Measurements from ENCODE around the gene RBKS. TPM values are rescaled to one million over a fixed set of nuclear protein-coding genes. Genes with fewer than 3 reads are reported as not detected.
"Not testable (repeated sequence)": the region's sequence is repeated elsewhere in the genome, so short reads cannot be mapped to it uniquely, and the experiment has no call there.

The RBKS gene
- total RNA-seq, 3 donors from 2014 or later: 5.9 to 10.6 (median 10.3) TPM

DNA sequence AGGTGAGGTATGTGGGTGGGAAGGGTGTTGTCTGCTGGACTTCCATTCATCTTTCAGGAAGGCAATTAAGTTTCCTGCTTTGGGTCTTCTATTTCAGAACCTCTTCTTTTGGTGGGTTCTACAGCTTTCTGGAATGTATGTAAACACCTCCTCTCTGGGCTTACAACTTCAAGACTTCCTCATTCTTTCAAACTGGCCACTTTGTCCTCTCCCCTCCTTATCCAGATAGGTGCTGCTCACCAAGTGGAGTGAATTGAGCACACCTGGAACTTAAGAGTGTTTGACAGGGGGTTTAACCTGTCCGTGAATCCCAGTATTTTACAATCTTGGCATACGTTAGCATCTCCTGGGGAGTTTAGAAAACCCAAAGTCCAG lies 123.9 kb downstream of the RBKS start:
- Histone ChIP-seq H3K9me3 (no peaks in the 10 kb centered on the region), H3K4me3 (no peak overlapping the region), H3K36me3 (ENCODE audit: low read depth) (no peaks in the 10 kb centered on the region), H3K4me1 (ENCODE audit: low read depth) (no peaks in the 10 kb centered on the region)
- DNase-seq (no peak), ATAC-seq (peak; percentile 53)
- intact Hi-C loops (cut with DNase I, micrococcal nuclease): no loop called here
- TF ChIP-seq, protein P1, sequence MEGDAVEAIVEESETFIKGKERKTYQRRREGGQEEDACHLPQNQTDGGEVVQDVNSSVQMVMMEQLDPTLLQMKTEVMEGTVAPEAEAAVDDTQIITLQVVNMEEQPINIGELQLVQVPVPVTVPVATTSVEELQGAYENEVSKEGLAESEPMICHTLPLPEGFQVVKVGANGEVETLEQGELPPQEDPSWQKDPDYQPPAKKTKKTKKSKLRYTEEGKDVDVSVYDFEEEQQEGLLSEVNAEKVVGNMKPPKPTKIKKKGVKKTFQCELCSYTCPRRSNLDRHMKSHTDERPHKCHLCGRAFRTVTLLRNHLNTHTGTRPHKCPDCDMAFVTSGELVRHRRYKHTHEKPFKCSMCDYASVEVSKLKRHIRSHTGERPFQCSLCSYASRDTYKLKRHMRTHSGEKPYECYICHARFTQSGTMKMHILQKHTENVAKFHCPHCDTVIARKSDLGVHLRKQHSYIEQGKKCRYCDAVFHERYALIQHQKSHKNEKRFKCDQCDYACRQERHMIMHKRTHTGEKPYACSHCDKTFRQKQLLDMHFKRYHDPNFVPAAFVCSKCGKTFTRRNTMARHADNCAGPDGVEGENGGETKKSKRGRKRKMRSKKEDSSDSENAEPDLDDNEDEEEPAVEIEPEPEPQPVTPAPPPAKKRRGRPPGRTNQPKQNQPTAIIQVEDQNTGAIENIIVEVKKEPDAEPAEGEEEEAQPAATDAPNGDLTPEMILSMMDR (IDR thresholded peaks at IDR 0.05): no peak

DNA sequence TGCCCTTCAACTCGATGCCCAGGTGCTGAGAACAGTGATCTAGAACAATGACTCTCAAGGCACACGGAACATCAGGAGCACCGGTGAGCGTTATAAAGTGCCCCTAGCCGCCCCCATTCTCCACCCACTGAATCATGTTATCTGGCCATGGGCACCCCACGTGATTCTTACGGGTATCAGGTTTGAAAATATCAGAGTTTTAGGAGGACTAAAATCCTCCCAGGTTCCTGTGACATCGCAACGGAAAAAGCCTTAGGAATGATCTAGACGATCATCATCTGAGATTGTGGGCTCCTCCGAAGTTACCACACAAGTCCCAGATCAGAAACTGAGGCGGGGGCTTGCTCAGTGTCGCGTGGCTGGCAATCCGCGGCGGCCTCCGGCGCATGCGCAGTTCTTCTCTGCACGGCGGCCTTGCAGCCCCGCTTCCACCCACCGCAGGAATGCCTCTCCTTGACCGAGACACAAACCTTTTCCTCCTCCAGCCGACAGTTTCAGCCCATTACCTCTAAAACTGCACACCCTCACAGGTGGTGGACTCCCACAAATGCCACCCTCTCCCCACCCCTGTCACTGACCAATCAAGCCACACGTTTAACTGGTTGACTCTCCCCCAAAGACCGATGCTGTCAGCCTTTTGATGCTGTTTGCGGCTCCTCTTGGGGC lies 124.4 kb downstream of the RBKS start:
- no peaks in the 10 kb centered on the region for H3K9me3 ChIP-seq
- intact Hi-C loops (cut with DNase I, micrococcal nuclease): no loop called here
- H3K36me3 ChIP-seq (ENCODE audit: low read depth): no peaks in the 10 kb centered on the region
- DNase-seq: peak; percentile 67 to 82 (median 70)
- H3K4me1 ChIP-seq (ENCODE audit: low read depth): no peaks in the 10 kb centered on the region
- ATAC-seq: peak; percentile 83
- TF ChIP-seq, protein P1 (IDR thresholded peaks at IDR 0.05): no peak
- no peak overlapping the region for H3K4me3 ChIP-seq

DNA sequence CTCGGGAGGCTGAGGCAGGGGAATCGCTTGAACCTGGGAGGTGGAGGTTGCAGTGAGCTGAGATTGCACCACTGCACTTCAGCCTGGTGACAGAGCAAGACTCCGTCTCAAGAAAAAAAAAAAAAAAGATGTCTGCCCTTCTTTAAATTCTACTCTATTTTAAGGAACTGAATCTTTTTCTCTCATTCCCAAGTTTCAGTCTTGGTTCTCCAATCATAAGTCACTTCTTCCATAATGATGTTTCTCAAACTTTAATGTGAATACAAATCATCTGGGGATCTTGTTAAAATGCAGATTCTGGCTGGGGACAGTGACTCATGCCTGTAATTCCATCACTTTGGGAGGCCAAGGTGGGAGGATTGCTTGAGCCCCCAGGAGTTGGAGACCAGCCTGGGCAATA lies 125.7 kb downstream of the RBKS start:
- H3K9me3 ChIP-seq; ATAC-seq; DNase-seq; H3K4me3 ChIP-seq; H3K36me3 ChIP-seq (ENCODE audit: low read depth); intact Hi-C loops (cut with DNase I, micrococcal nuclease); H3K4me1 ChIP-seq (ENCODE audit: low read depth): not testable (repeated sequence)

DNA sequence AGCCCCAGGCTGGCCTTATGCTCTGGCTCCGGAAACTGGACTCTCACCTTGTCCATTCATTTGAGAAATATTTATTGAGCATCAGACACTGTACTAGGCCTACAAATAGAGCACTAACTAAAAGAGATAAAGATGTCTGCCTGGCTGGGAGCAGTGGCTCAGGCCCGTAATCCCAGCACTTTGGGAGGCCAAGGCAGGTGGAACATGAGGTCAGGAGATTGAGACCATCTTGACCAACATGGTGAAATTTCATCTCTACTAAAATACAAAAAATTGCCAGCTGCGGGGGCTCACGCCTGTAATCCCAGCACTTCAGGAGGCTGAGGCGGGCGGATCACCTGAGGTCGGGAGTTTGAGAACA lies 126.3 kb downstream of the RBKS start:
- ATAC-seq (no peak), DNase-seq (no peak)
- H3K4me1 ChIP-seq (ENCODE audit: low read depth): no peaks in the 10 kb centered on the region
- H3K36me3 ChIP-seq (ENCODE audit: low read depth): no peaks in the 10 kb centered on the region
- TF ChIP-seq, protein P1 (IDR thresholded peaks at IDR 0.05): no peak
- intact Hi-C loops (cut with DNase I, micrococcal nuclease): no loop called here
- H3K4me3 ChIP-seq: no peak overlapping the region
- H3K9me3 ChIP-seq: no peaks in the 10 kb centered on the region

DNA sequence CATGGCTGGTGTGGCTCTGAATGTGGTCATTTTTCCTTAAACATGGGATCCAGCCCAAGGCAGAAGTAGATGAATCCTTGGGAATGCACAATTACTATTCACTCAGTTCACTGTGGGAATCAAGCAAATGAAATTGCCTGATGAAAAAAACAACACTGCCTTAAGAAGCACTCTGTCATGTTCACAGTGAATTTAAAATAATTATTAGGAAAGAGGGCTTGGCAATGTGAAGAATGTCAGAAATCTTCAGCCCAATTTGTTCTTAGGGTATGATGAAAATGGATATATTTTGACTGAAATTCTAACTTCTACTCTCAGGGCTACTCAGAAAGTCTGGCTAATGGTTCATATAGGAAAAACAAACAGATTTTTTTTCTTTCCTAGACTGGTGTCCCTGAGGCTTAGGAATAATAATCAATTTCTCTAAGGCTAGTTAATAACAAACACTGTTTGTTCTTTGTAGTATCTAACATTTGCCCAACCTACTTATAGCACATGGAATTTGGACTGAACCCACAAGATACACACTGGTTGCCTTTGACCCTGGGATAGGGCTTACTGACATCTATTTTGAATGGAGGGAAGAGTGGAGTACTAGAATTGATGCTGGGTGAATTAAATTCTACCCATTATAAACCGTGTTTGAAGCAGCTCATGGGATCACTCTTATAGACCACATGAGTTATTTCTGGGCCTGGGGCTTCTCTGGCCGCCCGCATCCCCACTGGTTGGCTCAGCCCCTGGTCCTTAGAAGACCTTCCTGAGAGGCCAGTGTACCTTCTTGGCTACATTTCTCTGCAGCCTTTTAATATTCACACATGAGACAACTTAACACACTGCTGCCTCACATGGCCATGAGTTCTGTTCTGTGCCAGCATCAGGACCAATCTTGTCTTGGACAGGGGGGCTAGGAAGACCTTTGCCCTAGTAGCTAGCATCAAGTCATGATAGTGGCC lies 127.0 kb downstream of the RBKS start:
- ATAC-seq: no peak

More for the DNA sequence above, 127.0 kb downstream of the RBKS start:
- TF ChIP-seq, protein P1 (IDR thresholded peaks at IDR 0.05): no peak
- no peak for DNase-seq
- Histone ChIP-seq H3K4me3 (no peak overlapping the region), H3K4me1 (ENCODE audit: low read depth) (no peaks in the 10 kb centered on the region), H3K36me3 (ENCODE audit: low read depth) (no peaks in the 10 kb centered on the region), H3K9me3 (no peaks in the 10 kb centered on the region)
- intact Hi-C loops (cut with DNase I, micrococcal nuclease): no loop called here
